ENCODE measurements around the gene SEZ6L.

Gene SEZ6L

GRCh38 chr22:26210334-26210733 lies 41.1 kb downstream of the SEZ6L start:
- TF ChIP-seq CTCF (IDR thresholded peaks at IDR 0.05; ENCODE audit: low read depth, low read length, poor library complexity, severe bottlenecking) (no peak), EZH2phosphoT487 (IDR thresholded peaks at IDR 0.05; ENCODE audit: borderline replicate concordance, low read length) (no peak)
- Histone ChIP-seq H3K79me2 (ENCODE audit: control insufficient read depth, low read length) (no peaks in the 10 kb centered on the region), H3K27me3 (ENCODE audit: control insufficient read depth, low read length) (no peaks in the 10 kb centered on the region), H3F3A (ENCODE audit: control insufficient read depth, insufficient read depth) (no peaks in the 10 kb centered on the region), H3K36me3 (ENCODE audit: control insufficient read depth, low read length) (no peaks in the 10 kb centered on the region), H3K4me2 (ENCODE audit: low read length) (no peak overlapping the region), H3K9me2 (replicated peaks; ENCODE audit: control insufficient read depth, low read length) (no peaks in the 10 kb centered on the region), H4K20me1 (ENCODE audit: control insufficient read depth, insufficient read depth, low read depth, low read length) (no peaks in the 10 kb centered on the region), H3K9me3 (ENCODE audit: control insufficient read depth, insufficient read depth, low read length) (no peaks in the 10 kb centered on the region), H3K4me1 (ENCODE audit: control insufficient read depth, low read length) (no peaks in the 10 kb centered on the region), H3K4me3 (ENCODE audit: low read length) (no peak overlapping the region), H3K27ac (ENCODE audit: low read depth, low read length) (no peak overlapping the region)

DNA sequence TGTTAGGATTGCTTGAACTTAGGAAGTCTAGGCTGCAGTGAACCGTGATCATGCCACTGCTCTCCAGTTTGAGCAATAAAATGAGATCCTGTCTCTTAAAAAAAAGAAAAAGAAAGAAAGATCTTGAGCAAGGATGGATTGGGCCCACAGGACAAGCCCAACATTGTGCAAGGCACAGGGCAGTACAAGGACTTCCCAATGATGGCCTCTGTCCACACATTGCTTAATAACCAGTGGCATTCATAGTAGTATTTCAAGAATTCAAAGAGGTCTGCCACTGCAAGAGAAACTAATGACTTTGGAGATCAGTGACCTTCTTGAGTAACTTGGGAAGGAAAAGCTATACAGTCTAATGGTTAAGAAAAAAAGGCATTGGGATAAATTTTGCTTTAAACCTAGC lies 44.6 kb downstream of the SEZ6L start:
- H3K9me3 ChIP-seq (ENCODE audit: control insufficient read depth, insufficient read depth, low read length): no peaks in the 10 kb centered on the region
- H3F3A ChIP-seq (ENCODE audit: control insufficient read depth, insufficient read depth): no peaks in the 10 kb centered on the region
- no peaks in the 10 kb centered on the region for H4K20me1 ChIP-seq (ENCODE audit: control insufficient read depth, insufficient read depth, low read depth, low read length)
- no peaks in the 10 kb centered on the region for H3K4me1 ChIP-seq (ENCODE audit: control insufficient read depth, low read length)
- H3K27ac ChIP-seq (ENCODE audit: low read depth, low read length): no peak overlapping the region
- no peak for TF ChIP-seq CTCF (IDR thresholded peaks at IDR 0.05; ENCODE audit: low read depth, low read length, poor library complexity, severe bottlenecking)
- no peaks in the 10 kb centered on the region for H3K79me2 ChIP-seq (ENCODE audit: control insufficient read depth, low read length)
- no peaks in the 10 kb centered on the region for H3K9me2 ChIP-seq (replicated peaks; ENCODE audit: control insufficient read depth, low read length)
- no peaks in the 10 kb centered on the region for H3K36me3 ChIP-seq (ENCODE audit: control insufficient read depth, low read length)
- no peaks in the 10 kb centered on the region for H3K27me3 ChIP-seq (ENCODE audit: control insufficient read depth, low read length)
- no peak overlapping the region for H3K4me2 ChIP-seq (ENCODE audit: low read length)
- no peak overlapping the region for H3K4me3 ChIP-seq (ENCODE audit: low read length)

- no peak overlapping the region for H3K4me3 ChIP-seq (ENCODE audit: low read length)
- H3K36me3 ChIP-seq (ENCODE audit: control insufficient read depth, low read length): no peaks in the 10 kb centered on the region
- H3K9me2 ChIP-seq (replicated peaks; ENCODE audit: control insufficient read depth, low read length): no peaks in the 10 kb centered on the region
- H3F3A ChIP-seq (ENCODE audit: control insufficient read depth, insufficient read depth): no peaks in the 10 kb centered on the region
- no peaks in the 10 kb centered on the region for H3K9me3 ChIP-seq (ENCODE audit: control insufficient read depth, insufficient read depth, low read length)
- no peak for TF ChIP-seq EZH2phosphoT487 (IDR thresholded peaks at IDR 0.05; ENCODE audit: borderline replicate concordance, low read length)
- TF ChIP-seq CTCF (IDR thresholded peaks at IDR 0.05; ENCODE audit: low read depth, low read length, poor library complexity, severe bottlenecking): no peak
- no peaks in the 10 kb centered on the region for H3K4me1 ChIP-seq (ENCODE audit: control insufficient read depth, low read length)
- no peaks in the 10 kb centered on the region for H3K27me3 ChIP-seq (ENCODE audit: control insufficient read depth, low read length)
- no peak overlapping the region for H3K27ac ChIP-seq (ENCODE audit: low read depth, low read length)
- no peaks in the 10 kb centered on the region for H3K79me2 ChIP-seq (ENCODE audit: control insufficient read depth, low read length)
- H3K4me2 ChIP-seq (ENCODE audit: low read length): no peak overlapping the region
- no peaks in the 10 kb centered on the region for H4K20me1 ChIP-seq (ENCODE audit: control insufficient read depth, insufficient read depth, low read depth, low read length)
Measured at GRCh38 chr22:26214466-26214865, 45.2 kb downstream of the SEZ6L start.

DNA sequence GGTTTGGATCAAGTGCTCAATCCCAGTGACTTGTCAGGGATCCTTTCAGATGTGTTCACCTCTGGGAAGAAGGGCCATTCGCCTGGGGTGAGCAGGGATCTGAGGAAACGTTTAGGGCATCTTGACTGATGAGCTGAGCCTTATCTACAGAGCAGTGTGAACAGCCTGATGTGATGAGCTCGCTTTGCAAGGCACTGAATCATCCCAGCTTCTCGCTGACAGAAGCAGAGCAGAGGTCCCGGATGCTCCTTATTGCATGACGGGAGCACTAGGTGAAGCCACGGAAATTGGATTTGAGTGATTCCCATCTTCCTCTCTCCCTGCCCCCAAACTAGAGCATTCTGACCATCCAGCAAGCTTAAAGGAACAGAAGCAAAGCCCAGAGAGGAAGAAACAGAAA lies 46.5 kb downstream of the SEZ6L start:
- H3K27me3 ChIP-seq (ENCODE audit: control insufficient read depth, low read length): no peaks in the 10 kb centered on the region
- no peak for TF ChIP-seq EZH2phosphoT487 (IDR thresholded peaks at IDR 0.05; ENCODE audit: borderline replicate concordance, low read length)
- no peak for TF ChIP-seq CTCF (IDR thresholded peaks at IDR 0.05; ENCODE audit: low read depth, low read length, poor library complexity, severe bottlenecking)
- no peak overlapping the region for H3K27ac ChIP-seq (ENCODE audit: low read depth, low read length)
- no peaks in the 10 kb centered on the region for H3K9me2 ChIP-seq (replicated peaks; ENCODE audit: control insufficient read depth, low read length)
- H3K36me3 ChIP-seq (ENCODE audit: control insufficient read depth, low read length): no peaks in the 10 kb centered on the region
- no peaks in the 10 kb centered on the region for H3F3A ChIP-seq (ENCODE audit: control insufficient read depth, insufficient read depth)
- no peaks in the 10 kb centered on the region for H4K20me1 ChIP-seq (ENCODE audit: control insufficient read depth, insufficient read depth, low read depth, low read length)
- H3K4me2 ChIP-seq (ENCODE audit: low read length): no peak overlapping the region
- H3K9me3 ChIP-seq (ENCODE audit: control insufficient read depth, insufficient read depth, low read length): no peaks in the 10 kb centered on the region
- no peaks in the 10 kb centered on the region for H3K4me1 ChIP-seq (ENCODE audit: control insufficient read depth, low read length)
- H3K4me3 ChIP-seq (ENCODE audit: low read length): no peak overlapping the region
- H3K79me2 ChIP-seq (ENCODE audit: control insufficient read depth, low read length): no peaks in the 10 kb centered on the region
